K562 (cell line): ENCODE measurements around the gene GREB1. TPM values are rescaled to one million over a fixed set of nuclear protein-coding genes. Genes with fewer than 3 reads are reported as not detected.

Source experiments
- ATAC-seq: fragments of 200-7000 bp; cut with Tn5 transposase; 3 replicates; pipeline ENCODE4 v1.9.1; 2020; ENCODE audit warnings: moderate library complexity
- BruUV-seq: library from RNA; stranded (reverse); fragments of 400-500 nt; replicated peaks from 2 replicates; lab custom pipeline; 2021; lab: Mats Ljungman, UMichigan
- CTCF ChIA-PET: fragments of 300-600 bp; formaldehyde crosslinking; extraction: SDS; loops from one replicate; lab custom pipeline; 2021; ENCODE audit warnings: low intra/inter-chr PET ratio; lab: Yijun Ruan, JAX
- POLR2A ChIA-PET: fragments of 300-600, 350-650 bp; sonication (Branson Sonifier 250); formaldehyde crosslinking; extraction: SDS; loops from one replicate; lab custom pipeline; 2021; ENCODE audit warnings: antibody characterized with exemption, inconsistent platforms; lab: Yijun Ruan, JAX
- DNase-seq, 4 experiments: peaks; one replicate each; pipeline versions ENCODE4 v3.0.0 to v3.0.0-alpha.2; 2011 to 2018; ENCODE audit warnings: low spot score in 3 of 4, mixed read lengths in 3 of 4; ENCODE audit errors: extremely low read depth in 1 of 4
- FAIRE-seq: peaks from 2 replicates; lab custom pipeline; 2011; peaks lifted over from hg19 to GRCh38; lab: Jason Lieb, UNC
- H2AFZ ChIP-seq: 2 replicates; pipeline ENCODE4 v1.6.0; 2011; ENCODE audit warnings: low read depth, low read length, control low read depth, inconsistent platforms
- H3K27ac ChIP-seq: fragments of 200-600 bp; 3 replicates; pipeline ENCODE4 v1.8.0; 2011; ENCODE audit warnings: low read depth, mild to moderate bottlenecking, control low read depth, inconsistent platforms, low read length, moderate library complexity, mixed read lengths; ENCODE audit errors: extremely low read depth
- H3K27me3 ChIP-seq, 2 experiments: fragments of 300-600 bp in 1 of 2; 2 replicates in 1 of 2; 3 replicates in 1 of 2; pipeline versions ENCODE4 v1.6.0 to v1.8.0; 2011; ENCODE audit warnings: inconsistent platforms in 2 of 2, low read length in 2 of 2, mild to moderate bottlenecking in 1 of 2, mixed read lengths in 1 of 2, moderate library complexity in 1 of 2; ENCODE audit not compliant: control insufficient read depth in 2 of 2, insufficient read depth in 2 of 2
- H3K36me3 ChIP-seq: fragments of 300-600 bp; 3 replicates; pipeline ENCODE4 v1.8.0; 2011; ENCODE audit warnings: mild to moderate bottlenecking, low read length, inconsistent platforms; ENCODE audit not compliant: control insufficient read depth, insufficient read depth
- H3K4me1 ChIP-seq, 2 experiments: fragments of 200-600 bp in 1 of 2; replicated peaks in 1 of 2; 2 replicates in 1 of 2; 3 replicates in 1 of 2; pipeline versions ENCODE4 v1.5.1 to v1.8.0; 2011; ENCODE audit warnings: inconsistent platforms in 2 of 2, low read length in 2 of 2, mild to moderate bottlenecking in 1 of 2, mixed read lengths in 1 of 2, moderate library complexity in 1 of 2; ENCODE audit not compliant: control insufficient read depth in 2 of 2, insufficient read depth in 2 of 2
- H3K4me2 ChIP-seq: 2 replicates; pipeline ENCODE4 v1.6.1; 2011; ENCODE audit warnings: low read length, control low read depth, inconsistent platforms, mixed read lengths; ENCODE audit not compliant: insufficient read depth
- H3K4me3 ChIP-seq: fragments of 200-600 bp; sonication (generic), shearing (Covaris generic); 2 replicates; pipeline ENCODE4 v1.5.1; 2016; ENCODE audit warnings: control low read depth, inconsistent platforms
- H3K79me2 ChIP-seq: fragments of 200-600 bp; 3 replicates; pipeline ENCODE4 v1.8.0; 2011; ENCODE audit warnings: low read length, inconsistent platforms; ENCODE audit not compliant: control insufficient read depth, insufficient read depth
- H3K9ac ChIP-seq, 2 experiments: 2 replicates each; pipeline versions ENCODE4 v1.6.0 to v1.6.1; 2011; ENCODE audit warnings: low read depth in 2 of 2, low read length in 2 of 2, control low read depth in 1 of 2, inconsistent platforms in 1 of 2, mild to moderate bottlenecking in 1 of 2, mixed read lengths in 1 of 2; ENCODE audit not compliant: insufficient read depth in 1 of 2
- H3K9me1 ChIP-seq: one replicate; pipeline ENCODE4 v1.6.0; 2011; ENCODE audit warnings: inconsistent platforms, mild to moderate bottlenecking, low read length, moderate library complexity; ENCODE audit not compliant: control insufficient read depth, insufficient read depth
- H3K9me3 ChIP-seq: replicated peaks from 2 replicates; pipeline ENCODE4 v1.5.1; 2011; ENCODE audit warnings: low read depth, low read length, inconsistent platforms; ENCODE audit not compliant: control insufficient read depth, insufficient read depth
- H4K20me1 ChIP-seq: replicated peaks from 2 replicates; pipeline ENCODE4 v1.6.1; 2011; ENCODE audit warnings: low read length, inconsistent platforms, mixed read lengths; ENCODE audit not compliant: control insufficient read depth, insufficient read depth
- ARID3B ChIP-seq: fragments of 250-450 bp; sonication (Bioruptor Pico); IDR thresholded peaks from 2 replicates; pipeline ENCODE4 v1.4.0; 2020; ENCODE audit warnings: borderline replicate concordance
- ATF1 ChIP-seq, 2 experiments: fragments of 450-650 bp in 1 of 2; IDR thresholded peaks; 2 replicates each; pipeline ENCODE4 v1.6.1; 2016; ENCODE audit warnings: missing compliant biosample characterization in 1 of 2, missing genetic modification characterization in 1 of 2
- CTBP1 ChIP-seq: fragments of 450-650 bp; IDR thresholded peaks from 2 replicates; pipeline ENCODE4 v1.6.1; 2016; ENCODE audit warnings: borderline replicate concordance
- ELF1 ChIP-seq: fragments of 200-800 bp; sonication (Bioruptor generic); IDR thresholded peaks from 2 replicates; pipeline ENCODE4 v1.6.1; 2016; ENCODE audit warnings: missing genetic modification characterization, missing compliant biosample characterization
- HDAC6 ChIP-seq: IDR thresholded peaks from 2 replicates; pipeline ENCODE4 v1.6.1; 2012; ENCODE audit warnings: low read depth, mild to moderate bottlenecking, control low read depth, inconsistent platforms, low read length, moderate library complexity
- KLF10 ChIP-seq: fragments of 250-450 bp; sonication (Bioruptor Pico); IDR thresholded peaks from 2 replicates; pipeline ENCODE4 v1.6.1; 2021; ENCODE audit warnings: matching md5 sums
- NCOR1 ChIP-seq: fragments of 450-650 bp; IDR thresholded peaks from 2 replicates; pipeline ENCODE4 v1.6.1; 2016; ENCODE audit warnings: mild to moderate bottlenecking, moderate library complexity
- NR1H2 ChIP-seq: sonication (generic); formaldehyde crosslinking; IDR thresholded peaks from 2 replicates; pipeline ENCODE4 v1.4.0; 2020; ENCODE audit warnings: mild to moderate bottlenecking, missing genetic modification reagents
- PHF21A ChIP-seq: fragments of 450-650 bp; IDR thresholded peaks from 2 replicates; pipeline ENCODE4 v1.6.1; 2017; ENCODE audit warnings: low read depth, borderline replicate concordance
- PTTG1 ChIP-seq: fragments of 450-650 bp; IDR thresholded peaks from 2 replicates; pipeline ENCODE4 v1.6.1; 2016; ENCODE audit warnings: low read depth, mild to moderate bottlenecking, missing genetic modification characterization, missing compliant biosample characterization
- RNF2 ChIP-seq: sonication (generic); IDR thresholded peaks from 2 replicates; pipeline ENCODE4 v1.6.1; 2016
- TFAM ChIP-seq: fragments of 250-450 bp; sonication (Bioruptor Pico); conservative IDR thresholded peaks from 2 replicates; pipeline ENCODE4 v1.5.0; 2021; ENCODE audit warnings: mild to moderate bottlenecking, moderate library complexity
- ZKSCAN3 ChIP-seq: fragments of 250-450 bp; sonication (Bioruptor Pico); IDR thresholded peaks from 2 replicates; pipeline ENCODE4 v1.4.0; 2020
- ZNF24 ChIP-seq: fragments of 450-650 bp; IDR thresholded peaks from 2 replicates; pipeline ENCODE4 v1.6.1; 2016
- ZNF584 ChIP-seq: fragments of 200-800 bp; sonication (Bioruptor generic); IDR thresholded peaks from 2 replicates; pipeline ENCODE4 v1.6.1; 2016; ENCODE audit warnings: low read depth, mild to moderate bottlenecking, missing genetic modification characterization, missing compliant biosample characterization
- WGBS: fragments of 100-300 bp; shearing (Covaris generic); methylation state at CpG from one replicate; pipeline ENCODE4 v1.1.6; 2016; ENCODE audit warnings: low coverage, mixed read lengths; ENCODE audit not compliant: insufficient coverage; ENCODE audit errors: missing lambda C conversion rate; 5-methylcytosine and 5-hydroxymethylcytosine counted together
- in situ Hi-C: fragments of 300-500 bp; cut with MboI; formaldehyde crosslinking; loops from 4 replicates; pipeline ENCODE4 v1.15.0; 2018; ENCODE audit warnings: inconsistent platforms, mixed read lengths
- intact Hi-C: fragments of 100-400 bp; cut with micrococcal nuclease; formaldehyde crosslinking; loops from 2 replicates; pipeline ENCODE4 v1.14.2; 2022
- polyA plus RNA-seq, 8 experiments: library from polyadenylated mRNA; depleted of rRNA in 4 of 8; stranded (reverse) in 5 of 8; unstranded in 3 of 8; fragments of >200 nt; fragmentation: Nextera tagmentation in 2 of 8; fragmentation: Illumina TruSeq in 1 of 8; extraction: Ambion mirVana in 2 of 8; extraction: Trizol in 1 of 8; gene quantifications; 2 replicates each; pipeline versions ENCODE4 v1.2.1 to v1.2.3, GENCODE V29; 2011 to 2014; ENCODE audit warnings: inconsistent platforms in 1 of 8, missing spikeins in 1 of 8
- total RNA-seq, 7 experiments: library from RNA; depleted of rRNA in 6 of 7; stranded (reverse); fragments of >200 nt in 6 of 7; fragmentation: Illumina TruSeq in 2 of 7; extraction: Trizol in 2 of 7; gene quantifications; 2 replicates each; pipeline versions ENCODE4 v1.2.1 to v1.2.3, GENCODE V29; 2011 to 2021; ENCODE audit warnings: low replicate concordance in 1 of 7

GREB1 gene
- total and polyA plus RNA-seq, 9 of the 15 experiments (the other 6 are each of a cell fraction or from before 2014, with no cell fraction given), result 0.04 to 0.86 (median 0.10) TPM; not detected in 1

GRCh38 chr2:11659115-11659475, 125.2 kb downstream of the GREB1 start:
- FAIRE-seq, result no peak
- H3K9me3 ChIP-seq, result peaks cover 4% of the 10 kb centered on the region; the same call in 1 of the 2 replicates
- H3K79me2 ChIP-seq, result no peaks in the 10 kb centered on the region
- TF ChIP-seq RNF2 (no peak), NCOR1 (no peak), ARID3B (CRISPR knock-in tag) (no peak), HDAC6 (no peak), KLF10 (CRISPR knock-in tag) (no peak), PTTG1 (tag) (no peak), PHF21A (no peak), NR1H2 (CRISPR knock-in tag) (no peak), ATF1 (CRISPR knock-in tag; IDR thresholded peaks at IDR 0.05) (no peak), ATF1 (tag; IDR thresholded peaks at IDR 0.05) (no peak), ZNF24 (no peak), ELF1 (no peak), ZNF584 (no peak), CTBP1 (no peak), TFAM (CRISPR knock-in tag) (no peak), ZKSCAN3 (no peak)
- CTCF ChIA-PET, result no interaction called here
- H3K4me3 ChIP-seq, result no peak overlapping the region
- no peak overlapping the region for H2AFZ ChIP-seq
- BruUV-seq, result no TSS peak
- POLR2A ChIA-PET, result no interaction called here
- no peak for DNase-seq
- in situ Hi-C loops, result no loop called here
- WGBS, result 6% methylated on average over 11 of the region's 11 CpGs
- no peak overlapping the region for H3K4me2 ChIP-seq
- no peaks in the 10 kb centered on the region for H3K9me1 ChIP-seq
- H3K27ac ChIP-seq, result no peak overlapping the region
- no peak for ATAC-seq
- H3K4me1 ChIP-seq, result peaks cover 10 to 12% of the 10 kb centered on the region in 2 experiments; a peak in 4 of 5 replicates
- no peaks in the 10 kb centered on the region for H3K36me3 ChIP-seq
- peaks cover 19 to 66% of the 10 kb centered on the region in 2 experiments; a peak in 4 of 5 replicates for H3K27me3 ChIP-seq
- H4K20me1 ChIP-seq, result no peaks in the 10 kb centered on the region
- intact Hi-C loops, result no loop called here
- no peak overlapping the region for H3K9ac ChIP-seq
